ENCODE measurements around the gene UGDH.

GRCh38 chr4:39467464-39467863, 59.8 kb downstream of the UGDH start:
- TF ChIP-seq CTCF (IDR thresholded peaks at IDR 0.05), result no peak
- no peak for TF ChIP-seq POLR2AphosphoS5 (IDR thresholded peaks at IDR 0.05)
